ENCODE data around the gene WDR20.
"Not testable (repeated sequence)": the region's sequence is repeated elsewhere in the genome, so short reads cannot be mapped to it uniquely, and the experiment has no call there.

Gene WDR20

GRCh38 chr14:102172721-102173120 is 33.0 kb downstream of the WDR20 start:
- DNase-seq, result not testable (repeated sequence)

- DNase-seq, result no peak
Measured at GRCh38 chr14:102177161-102177560, 37.5 kb downstream of the WDR20 start.

- no peak for DNase-seq
Measured at GRCh38 chr14:102178806-102179205, 39.1 kb downstream of the WDR20 start.

- no peak for DNase-seq
Measured at GRCh38 chr14:102180248-102180998, 40.7 kb downstream of the WDR20 start.

- no peak for DNase-seq
Measured at GRCh38 chr14:102181187-102181586, 41.5 kb downstream of the WDR20 start.

- DNase-seq, result no peak
Measured at GRCh38 chr14:102182190-102182589, 42.5 kb downstream of the WDR20 start.

GRCh38 chr14:102182936-102183619 is 43.4 kb downstream of the WDR20 start:
- DNase-seq, result no peak

GRCh38 chr14:102183886-102184285 is 44.2 kb downstream of the WDR20 start:
- DNase-seq, result no peak

- no peak for DNase-seq
Measured at GRCh38 chr14:102184316-102185035, 44.8 kb downstream of the WDR20 start.

- no peak for DNase-seq
Measured at GRCh38 chr14:102185360-102185759, 45.7 kb downstream of the WDR20 start.

- no peak for DNase-seq
Measured at GRCh38 chr14:102187044-102187443, 47.3 kb downstream of the WDR20 start.

- DNase-seq, result no peak
Measured at GRCh38 chr14:102187568-102188001, 47.9 kb downstream of the WDR20 start.

GRCh38 chr14:102188187-102188586 is 48.5 kb downstream of the WDR20 start:
- DNase-seq, result no peak

- no peak for DNase-seq
Measured at GRCh38 chr14:102189874-102190273, 50.2 kb downstream of the WDR20 start.

- DNase-seq, result no peak
Measured at GRCh38 chr14:102192840-102193502, 53.3 kb downstream of the WDR20 start.

- DNase-seq, result no peak
Measured at GRCh38 chr14:102194856-102195255, 55.2 kb downstream of the WDR20 start.

GRCh38 chr14:102195446-102195845 is 55.7 kb downstream of the WDR20 start:
- DNase-seq, result no peak

GRCh38 chr14:102196039-102196901 is 56.6 kb downstream of the WDR20 start:
- no peak for DNase-seq

GRCh38 chr14:102196902-102197230 is 57.2 kb downstream of the WDR20 start:
- DNase-seq, result no peak

- no peak for DNase-seq
Measured at GRCh38 chr14:102197317-102197853, 57.7 kb downstream of the WDR20 start.

- no peak for DNase-seq
Measured at GRCh38 chr14:102200690-102201352, 61.1 kb downstream of the WDR20 start.

GRCh38 chr14:102201353-102201738 is 61.6 kb downstream of the WDR20 start:
- DNase-seq, result no peak
